Stromal cell of bone marrow (primary cell): ENCODE data around the gene PAPSS2.

Experiments
- DNase-seq: peaks from one replicate; pipeline ENCODE4 v3.0.0-alpha.2; 2012; ENCODE audit warnings: low read depth

PAPSS2 gene

GRCh38 chr10:87750817-87751216, 91.1 kb downstream of the PAPSS2 start:
- no peak for DNase-seq

GRCh38 chr10:87751274-87751673, 91.6 kb downstream of the PAPSS2 start:
- DNase-seq = no peak

GRCh38 chr10:87752566-87752965, 92.9 kb downstream of the PAPSS2 start:
- DNase-seq = peak; percentile 64

GRCh38 chr10:87753995-87754866, 94.6 kb downstream of the PAPSS2 start:
- DNase-seq = no peak

- DNase-seq = no peak
Observed at GRCh38 chr10:87757685-87758084, 98.0 kb downstream of the PAPSS2 start.

- no peak for DNase-seq
Observed at GRCh38 chr10:87759551-87759950, 99.9 kb downstream of the PAPSS2 start.

- no peak for DNase-seq
Observed at GRCh38 chr10:87760195-87760905, 100.7 kb downstream of the PAPSS2 start.

- DNase-seq = no peak
Observed at GRCh38 chr10:87761153-87761552, 101.5 kb downstream of the PAPSS2 start.

- DNase-seq = peak; percentile 54
Observed at GRCh38 chr10:87761892-87762291, 102.2 kb downstream of the PAPSS2 start.

- no peak for DNase-seq
Observed at GRCh38 chr10:87763086-87763861, 103.6 kb downstream of the PAPSS2 start.

- DNase-seq = no peak
Observed at GRCh38 chr10:87764072-87764934, 104.6 kb downstream of the PAPSS2 start.

GRCh38 chr10:87765666-87766376, 106.1 kb downstream of the PAPSS2 start:
- DNase-seq = no peak

GRCh38 chr10:87767253-87767652, 107.6 kb downstream of the PAPSS2 start:
- no peak for DNase-seq

- DNase-seq = peak; percentile 3
Observed at GRCh38 chr10:87771871-87772500, 112.3 kb downstream of the PAPSS2 start.

- peak; percentile 1 for DNase-seq
Observed at GRCh38 chr10:87775766-87776165, 116.1 kb downstream of the PAPSS2 start.

- DNase-seq = no peak
Observed at GRCh38 chr10:87776328-87776727, 116.7 kb downstream of the PAPSS2 start.

GRCh38 chr10:87781545-87781944, 121.9 kb downstream of the PAPSS2 start:
- DNase-seq = no peak

- DNase-seq = no peak
Observed at GRCh38 chr10:87782721-87783120, 123.0 kb downstream of the PAPSS2 start.

- DNase-seq = no peak
Observed at GRCh38 chr10:87786421-87786820, 126.7 kb downstream of the PAPSS2 start.

- no peak for DNase-seq
Observed at GRCh38 chr10:87790185-87790584, 130.5 kb downstream of the PAPSS2 start.
